ENCODE data around the gene LHPP.

LHPP gene

DNA sequence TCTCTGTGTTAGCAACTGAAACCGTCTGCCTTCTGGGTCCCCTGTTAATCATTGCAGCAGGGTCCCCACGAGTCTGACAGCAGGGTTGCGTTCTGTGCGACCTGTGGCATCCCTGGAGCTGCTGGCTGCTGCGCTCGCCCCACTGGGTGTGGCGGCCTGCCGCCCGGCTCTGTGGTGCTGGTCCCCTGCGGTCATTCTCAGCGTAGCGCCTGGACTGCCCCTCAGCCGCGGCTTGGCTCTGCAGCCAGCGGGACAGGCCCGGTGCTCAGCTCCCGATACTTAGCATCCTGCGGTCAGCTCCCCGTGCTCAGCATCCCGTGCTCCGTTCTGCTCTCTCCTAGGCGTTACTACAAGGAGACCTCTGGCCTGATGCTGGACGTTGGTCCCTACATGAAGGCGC is 35.0 kb downstream of the LHPP start:
- no peak for DNase-seq (ENCODE audit: low spot score)

DNA sequence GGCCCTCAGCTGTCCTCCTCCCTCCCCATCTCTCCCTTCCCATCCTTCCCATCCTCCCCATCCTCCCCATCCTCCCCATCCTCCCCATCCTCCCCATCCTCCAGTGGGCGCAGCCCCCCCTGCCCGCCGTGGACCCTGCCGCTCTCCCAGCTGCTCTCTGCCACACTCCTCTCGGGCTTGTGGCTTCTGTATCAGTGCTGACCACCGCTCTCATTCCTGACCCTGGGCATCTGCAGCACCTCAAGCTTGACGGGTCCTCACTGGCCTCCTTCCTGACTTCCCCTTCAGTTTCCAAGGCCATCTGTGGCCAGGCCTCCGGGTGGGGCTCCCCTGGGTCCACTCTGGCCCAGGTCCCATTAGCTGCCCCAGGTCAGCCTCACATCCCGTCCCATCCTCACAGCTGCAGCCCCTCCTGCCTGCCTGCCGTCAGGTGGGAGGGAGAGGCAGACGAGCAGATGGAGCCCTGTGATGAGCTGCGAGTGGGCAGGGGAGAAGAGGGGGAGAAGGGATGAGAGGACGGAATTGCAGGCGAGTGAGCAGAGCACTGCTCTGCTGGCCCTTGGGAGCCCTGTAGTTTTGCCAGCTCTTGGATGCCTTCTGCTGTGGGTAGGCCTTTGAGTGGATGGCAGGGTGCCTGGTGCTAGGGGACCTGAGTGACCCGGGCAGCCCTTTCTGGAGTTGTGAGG is 35.7 kb downstream of the LHPP start:
- DNase-seq (ENCODE audit: low spot score) = no peak

DNA sequence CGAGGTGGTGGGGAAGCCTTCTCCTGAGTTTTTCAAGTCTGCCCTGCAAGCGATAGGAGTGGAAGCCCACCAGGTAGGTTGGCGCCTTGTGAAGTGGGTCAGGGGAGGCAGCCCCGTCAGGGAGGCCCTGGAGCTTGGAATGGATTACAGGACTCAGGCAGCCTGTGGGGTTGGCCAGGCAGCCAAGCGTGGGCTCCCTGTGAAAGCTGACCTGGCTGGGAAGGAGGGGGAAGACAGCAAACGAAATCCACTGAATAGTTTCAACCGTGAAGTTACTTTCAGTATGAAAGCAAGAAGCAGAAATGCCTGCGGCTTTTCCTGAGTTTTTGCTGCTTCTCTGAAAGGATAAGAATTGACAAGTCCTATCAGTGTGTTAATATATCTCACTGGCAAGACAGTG is 36.4 kb downstream of the LHPP start:
- DNase-seq (ENCODE audit: low spot score) = no peak

DNA sequence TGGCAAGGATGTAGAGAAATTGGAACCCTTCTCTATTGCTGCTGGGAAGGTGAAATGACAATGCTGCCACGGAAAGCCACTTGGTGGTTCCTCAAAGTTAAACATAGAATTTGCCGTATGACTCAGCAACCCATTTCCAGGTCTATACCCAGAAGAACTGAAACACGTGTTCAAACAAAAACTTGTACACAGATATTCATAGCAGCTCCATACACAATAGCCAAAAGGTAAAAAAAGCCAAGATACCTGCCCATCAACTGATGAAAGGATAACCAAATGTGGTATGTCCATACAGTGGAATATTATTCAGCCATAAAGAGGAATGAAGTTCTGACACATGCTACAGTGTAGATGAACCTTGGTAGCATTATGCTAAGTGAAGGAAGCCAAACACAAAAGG is 39.1 kb downstream of the LHPP start:
- DNase-seq (ENCODE audit: low spot score) = no peak

DNA sequence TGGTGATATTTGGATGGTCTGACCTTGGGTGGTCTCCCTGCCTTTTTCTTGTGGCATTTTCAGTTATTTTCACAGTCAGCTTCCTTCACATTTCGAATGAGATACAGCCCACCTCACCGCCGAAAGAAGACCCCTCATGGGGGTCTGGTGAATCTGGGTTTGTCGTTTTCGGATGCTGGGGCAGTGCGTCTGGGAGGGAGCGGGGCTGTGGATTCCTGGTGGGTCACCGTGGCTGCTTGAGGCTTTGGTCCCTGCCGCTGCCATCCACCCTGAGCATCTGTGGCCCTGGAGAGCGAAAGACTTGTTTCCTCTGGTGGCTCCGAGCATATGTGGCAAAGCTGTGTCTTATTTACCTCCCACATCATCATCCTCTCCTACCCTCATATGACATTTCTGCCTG is 43.1 kb downstream of the LHPP start:
- DNase-seq (ENCODE audit: low spot score) = no peak

DNA sequence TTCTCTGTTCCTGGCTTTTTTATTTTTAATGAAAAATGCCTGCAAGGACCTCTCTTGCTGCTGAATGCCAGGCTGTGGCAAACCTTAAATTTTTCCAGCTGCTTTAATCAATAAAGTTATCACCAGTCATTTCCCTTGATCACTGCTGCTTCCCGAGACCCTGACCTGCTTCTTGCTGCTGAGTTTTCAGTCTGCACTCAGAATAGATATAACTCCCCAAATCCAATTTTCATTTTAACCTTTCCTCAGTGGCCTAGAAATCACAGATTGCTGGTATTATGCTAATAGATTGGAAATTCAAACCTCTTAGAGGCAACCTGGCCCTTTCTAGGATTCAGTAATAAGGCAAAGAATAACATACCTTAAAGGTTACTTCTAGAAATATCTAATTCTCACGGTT is 43.7 kb downstream of the LHPP start:
- DNase-seq (ENCODE audit: low spot score) = no peak

DNA sequence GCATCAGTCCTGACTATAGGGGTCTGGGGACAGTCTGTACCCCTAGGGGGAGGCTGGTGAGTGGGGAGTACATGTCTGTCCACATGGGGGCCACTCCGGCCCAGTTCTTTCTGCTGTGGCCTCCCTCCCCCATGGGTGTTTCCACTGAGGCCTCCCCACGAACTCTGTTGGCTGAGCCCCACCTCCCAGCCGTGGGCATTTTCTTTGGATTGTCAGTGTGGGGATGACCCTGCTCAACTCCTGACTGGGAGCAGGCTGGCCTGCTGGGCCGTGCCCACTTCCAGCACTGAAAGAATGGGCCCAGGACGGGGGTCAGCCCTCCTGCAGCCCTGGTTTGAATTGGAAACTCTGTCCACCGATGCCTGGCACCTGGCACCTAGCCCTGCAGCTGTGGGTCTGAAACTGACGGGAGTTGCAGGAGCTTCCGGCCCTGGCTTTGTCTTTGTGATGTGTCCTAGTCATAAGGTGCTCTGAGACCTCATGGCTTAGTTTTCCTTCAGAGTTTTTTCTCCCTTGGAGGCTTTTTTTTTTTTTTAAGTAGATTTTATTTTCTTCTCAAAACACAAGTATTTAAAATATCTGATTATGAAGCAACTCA is 46.5 kb downstream of the LHPP start:
- no peak for DNase-seq (ENCODE audit: low spot score)

DNA sequence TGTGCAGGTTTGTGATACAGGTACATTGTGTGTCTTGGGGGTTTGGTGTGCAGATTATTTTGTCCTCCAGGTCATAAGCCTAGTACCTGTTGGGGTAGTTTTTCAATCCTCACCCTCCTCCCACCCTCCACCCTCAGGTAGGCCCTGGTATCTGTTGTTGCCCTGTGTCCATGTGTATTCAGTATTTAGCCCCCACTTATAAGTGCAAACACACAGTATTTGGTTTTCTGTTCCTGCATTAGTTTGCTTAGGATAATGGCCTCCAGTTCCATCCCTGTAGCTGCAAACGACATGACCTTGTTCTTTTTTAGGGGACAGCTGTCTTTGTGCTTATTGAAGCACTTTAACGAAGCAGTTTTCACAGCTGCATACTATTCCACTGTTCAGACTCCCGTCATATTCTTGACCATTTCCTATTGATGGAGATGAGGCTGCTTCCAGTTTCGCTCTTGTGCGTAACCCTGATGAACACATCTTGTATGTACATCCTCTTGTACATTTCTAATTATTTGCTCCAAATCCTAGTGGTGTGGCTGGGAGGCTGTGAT is 47.4 kb downstream of the LHPP start:
- DNase-seq (ENCODE audit: low spot score) = no peak

DNA sequence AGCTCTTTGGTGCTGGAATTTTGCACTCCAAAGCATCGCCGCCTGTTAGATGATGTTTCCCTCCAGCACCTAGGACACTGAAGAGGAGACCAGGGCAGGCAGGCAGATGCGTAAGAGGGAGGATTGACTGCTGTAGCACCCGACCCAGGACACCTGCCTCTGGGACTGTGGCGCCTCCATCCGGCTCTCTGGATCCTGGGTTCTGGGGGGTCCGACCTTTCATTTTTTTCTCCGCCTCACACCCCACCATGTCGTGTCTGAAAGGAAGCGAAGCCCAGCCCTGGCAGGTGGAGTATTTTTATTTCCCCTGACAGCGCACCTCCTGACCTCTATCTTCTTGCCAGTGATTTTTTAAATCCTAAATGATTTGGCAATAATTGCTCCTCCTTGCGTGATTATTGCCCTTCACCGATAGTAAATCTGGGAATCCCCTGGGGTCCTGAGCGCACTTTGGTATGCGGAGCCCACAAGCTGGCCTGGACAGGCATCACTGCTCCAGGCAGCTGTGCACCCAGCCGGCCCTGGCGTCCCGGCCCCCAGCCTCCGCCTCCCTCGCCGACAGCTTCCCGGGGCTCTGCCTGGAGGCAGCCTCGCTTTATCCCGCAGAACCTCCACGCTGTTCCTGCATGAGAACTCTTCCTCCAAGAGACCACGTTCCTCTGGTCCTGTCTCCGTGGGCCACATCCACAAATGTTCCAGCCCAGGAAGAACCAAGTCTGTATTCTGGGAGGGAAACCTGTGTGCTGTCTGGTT is 48.4 kb downstream of the LHPP start:
- DNase-seq (ENCODE audit: low spot score) = no peak

DNA sequence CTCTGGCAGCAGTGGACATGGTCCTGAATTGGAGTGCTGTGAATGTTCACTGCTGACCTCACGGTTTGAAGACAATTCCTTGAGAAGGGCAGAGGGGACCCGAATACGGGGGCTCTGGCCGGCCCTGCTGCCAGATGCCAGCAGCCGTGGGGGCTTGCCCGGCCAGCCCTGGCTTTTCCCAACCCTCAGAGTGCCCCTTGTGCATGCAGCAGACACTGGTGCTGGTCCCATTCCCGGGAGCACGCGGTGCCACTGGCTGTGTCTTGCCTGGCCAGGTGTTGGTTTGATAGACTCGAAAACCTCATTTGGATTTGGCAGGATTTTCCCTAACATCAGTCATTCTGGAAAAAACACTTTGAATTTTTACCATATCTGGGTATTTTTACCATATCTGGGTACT is 49.1 kb downstream of the LHPP start:
- DNase-seq (ENCODE audit: low spot score) = no peak

DNA sequence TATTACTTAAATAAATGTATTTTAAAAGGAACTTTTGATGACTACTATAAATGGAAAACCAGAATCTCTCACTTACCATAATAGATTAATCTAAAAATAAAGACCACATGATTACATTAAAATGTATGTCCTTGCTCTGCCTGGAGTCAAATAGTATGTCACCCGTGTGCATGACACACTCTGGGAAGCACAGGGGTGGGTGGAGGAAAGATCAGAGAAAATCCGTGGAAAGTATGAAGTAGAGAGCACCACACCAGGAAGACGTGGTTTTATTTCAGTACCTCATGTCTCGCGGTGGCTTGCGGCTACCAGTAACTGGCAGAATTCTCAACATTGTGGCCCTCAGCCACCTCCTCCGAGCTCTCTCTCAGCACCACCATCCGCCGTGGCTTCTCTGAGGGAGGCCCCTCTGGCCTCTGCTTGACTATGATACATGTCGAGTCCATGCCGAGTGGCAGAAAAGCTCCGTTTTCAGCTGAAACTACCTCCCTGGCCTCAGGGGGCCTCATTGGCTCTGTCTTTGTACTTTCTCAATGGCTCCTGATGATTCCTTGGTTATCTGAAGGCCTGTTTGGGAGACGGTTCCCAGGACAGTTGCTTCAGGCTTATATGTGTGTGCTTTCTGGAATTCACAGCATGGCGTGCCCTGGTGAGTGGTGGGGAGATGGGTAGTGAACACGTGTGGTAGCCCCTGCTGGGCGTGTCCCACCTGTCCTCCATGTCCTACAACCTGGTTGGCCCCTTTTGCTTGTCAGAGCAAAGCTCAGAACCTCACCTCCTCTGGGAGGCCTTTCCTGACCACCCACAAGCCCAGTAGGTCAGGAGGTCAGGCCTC is 49.8 kb downstream of the LHPP start:
- no peak for DNase-seq (ENCODE audit: low spot score)

DNA sequence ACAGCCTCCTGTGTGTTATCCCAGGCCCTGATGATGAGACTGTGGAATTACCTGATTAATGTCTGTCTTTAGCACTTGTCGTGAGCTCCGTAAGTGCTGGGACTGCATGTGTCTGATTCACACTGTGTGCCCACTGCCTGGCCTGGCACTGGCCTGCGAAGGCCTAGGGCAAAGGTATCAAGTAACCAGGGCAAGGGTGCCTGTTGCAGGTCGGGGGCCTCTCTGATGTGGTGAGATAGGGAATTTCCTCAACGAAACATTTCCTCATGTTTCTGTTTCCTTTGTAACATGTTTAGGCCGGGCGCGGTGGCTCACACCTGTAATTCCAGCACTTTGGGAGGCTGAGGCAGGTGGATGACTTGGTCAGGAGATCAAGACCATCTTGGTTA is 50.4 kb downstream of the LHPP start:
- DNase-seq (ENCODE audit: low spot score) = no peak

DNA sequence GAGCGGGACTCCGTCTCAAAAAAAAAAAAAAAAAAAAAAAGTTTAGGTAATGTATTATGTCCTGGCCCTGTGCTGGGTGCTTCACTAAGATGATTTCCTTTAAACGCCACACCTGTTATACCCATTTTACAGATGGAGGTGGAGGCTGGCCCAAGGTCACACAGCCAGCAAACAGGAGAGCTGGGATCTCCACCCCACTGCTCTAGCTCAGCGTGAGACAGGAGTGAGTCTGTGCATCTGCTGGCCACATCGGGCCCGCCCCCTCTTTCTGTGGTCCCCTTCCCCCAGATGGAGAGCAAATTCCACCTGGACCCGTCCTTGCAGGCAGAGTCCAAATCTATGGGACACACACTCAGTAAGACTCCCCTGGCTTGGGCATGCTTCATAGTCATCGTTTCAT is 51.0 kb downstream of the LHPP start:
- DNase-seq (ENCODE audit: low spot score) = no peak

DNA sequence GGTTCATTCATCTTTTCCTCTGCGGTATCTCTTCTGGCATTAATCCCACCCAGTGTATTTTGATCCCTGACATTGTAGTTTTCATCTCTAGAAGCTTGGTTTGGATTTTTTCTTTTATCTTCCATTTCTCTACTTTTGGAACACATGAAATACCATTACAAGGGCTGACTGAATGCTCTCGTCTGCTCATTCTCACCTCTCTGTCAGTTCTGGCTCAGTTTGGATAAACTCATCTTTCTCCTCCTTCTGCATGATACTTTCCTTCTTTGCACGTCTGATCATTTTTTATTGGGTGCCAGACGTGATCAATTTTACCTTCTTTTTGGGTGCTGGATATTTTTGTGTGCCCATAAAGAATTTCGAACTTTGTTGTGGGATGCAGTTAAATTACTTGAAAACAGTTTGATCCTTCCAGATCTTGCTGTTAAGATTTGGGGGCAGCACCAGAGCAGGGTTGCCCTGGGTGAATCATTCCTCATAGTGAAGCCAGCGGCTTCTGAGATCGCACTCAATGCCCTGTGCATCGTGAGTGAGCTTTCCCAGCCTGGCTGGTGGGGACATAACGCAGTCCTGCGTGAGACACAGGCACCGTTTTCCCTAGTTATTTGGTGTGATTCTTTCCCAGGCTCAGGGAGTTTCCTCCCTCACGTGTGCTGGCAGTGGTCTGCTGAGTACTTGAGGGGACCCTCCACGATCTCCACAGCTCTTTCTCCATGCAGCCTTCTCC is 53.8 kb downstream of the LHPP start:
- DNase-seq (ENCODE audit: low spot score) = no peak

DNA sequence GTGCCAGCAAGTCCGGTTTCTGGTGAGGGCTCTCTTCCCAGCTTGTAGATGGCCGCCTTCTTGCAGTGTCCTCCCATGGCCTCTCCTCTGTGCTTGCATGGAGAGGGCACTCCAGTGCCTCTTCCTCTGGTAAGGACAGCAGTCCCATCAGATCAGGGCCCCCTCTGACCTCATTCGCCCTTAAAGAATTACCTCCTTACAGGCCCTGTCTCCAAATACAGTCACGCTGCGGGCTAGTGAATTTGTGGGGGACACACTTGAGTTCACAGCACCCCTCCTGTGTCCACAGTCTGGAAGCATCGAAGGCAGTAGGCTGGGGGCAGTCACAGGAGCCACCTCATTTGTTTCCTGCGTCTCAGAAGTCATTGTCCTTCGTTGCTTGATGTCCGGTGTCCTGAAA is 54.6 kb downstream of the LHPP start:
- no peak for DNase-seq (ENCODE audit: low spot score)

DNA sequence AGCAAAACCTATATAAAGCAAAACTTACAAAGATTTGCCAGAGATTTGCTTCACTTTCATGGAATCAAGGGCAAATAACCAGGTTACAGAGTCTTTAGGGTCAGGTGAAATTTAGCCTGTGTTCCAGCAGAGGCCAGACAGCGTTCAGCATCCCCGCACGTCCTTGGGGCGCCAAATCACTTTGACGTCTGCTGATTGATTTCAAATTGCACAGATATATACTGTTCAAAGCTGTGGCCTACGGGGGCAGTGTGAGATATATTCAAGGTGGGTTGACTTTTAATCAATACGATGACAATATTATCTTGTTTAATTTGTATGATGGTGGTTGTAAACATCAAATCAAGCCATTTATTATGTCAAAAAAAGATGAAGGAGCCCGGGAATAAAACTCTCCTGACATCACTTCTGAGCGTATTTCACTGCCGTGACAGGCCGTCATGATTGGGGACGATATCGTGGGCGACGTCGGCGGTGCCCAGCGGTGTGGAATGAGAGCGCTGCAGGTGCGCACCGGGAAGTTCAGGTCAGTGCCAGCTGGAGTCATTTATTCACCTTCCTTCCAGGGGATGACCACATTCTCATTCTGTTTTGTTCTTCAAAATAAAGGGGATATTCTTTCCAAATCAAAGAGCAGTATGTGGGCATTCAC is 55.2 kb downstream of the LHPP start:
- DNase-seq (ENCODE audit: low spot score) = no peak

DNA sequence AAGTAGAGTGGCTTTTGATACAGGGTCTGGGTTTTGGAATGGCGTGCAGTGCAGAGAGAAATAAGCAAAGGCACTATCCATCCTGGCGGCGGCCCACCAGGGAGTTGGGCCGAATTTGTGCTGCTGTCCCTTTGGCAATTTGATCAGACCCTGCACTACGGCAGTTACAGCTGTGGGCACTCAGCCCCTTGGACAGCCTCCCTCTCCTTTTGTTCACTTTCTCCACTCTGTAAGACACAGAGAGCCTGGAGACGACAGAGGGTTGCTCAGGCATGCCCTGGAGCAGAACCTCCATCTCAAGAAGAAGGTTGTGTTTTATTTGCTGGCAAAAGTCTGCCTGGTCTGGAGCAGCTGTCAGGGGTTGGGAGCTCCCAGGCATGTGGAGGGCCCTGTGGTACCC is 55.8 kb downstream of the LHPP start:
- no peak for DNase-seq (ENCODE audit: low spot score)

DNA sequence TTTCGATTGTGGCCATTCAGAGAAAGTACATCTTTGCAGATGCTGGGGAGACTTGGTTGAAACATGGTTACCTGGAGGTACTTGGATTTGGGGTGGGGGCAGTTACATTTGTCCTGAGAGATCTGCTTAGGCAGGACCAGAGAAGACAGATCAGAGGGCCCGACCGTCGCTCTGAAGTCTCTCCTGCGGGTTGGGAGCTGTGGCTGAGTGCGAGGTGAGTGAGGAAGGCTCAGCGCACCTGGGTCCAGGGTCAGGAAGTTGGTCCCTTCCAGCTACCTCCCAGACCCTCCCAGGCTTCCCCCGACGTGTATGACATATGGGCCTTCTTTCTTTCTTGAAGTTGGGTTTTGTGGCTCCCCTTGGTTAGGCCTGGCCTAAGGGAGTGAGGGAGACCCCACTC is 56.3 kb downstream of the LHPP start:
- DNase-seq (ENCODE audit: low spot score) = no peak

DNA sequence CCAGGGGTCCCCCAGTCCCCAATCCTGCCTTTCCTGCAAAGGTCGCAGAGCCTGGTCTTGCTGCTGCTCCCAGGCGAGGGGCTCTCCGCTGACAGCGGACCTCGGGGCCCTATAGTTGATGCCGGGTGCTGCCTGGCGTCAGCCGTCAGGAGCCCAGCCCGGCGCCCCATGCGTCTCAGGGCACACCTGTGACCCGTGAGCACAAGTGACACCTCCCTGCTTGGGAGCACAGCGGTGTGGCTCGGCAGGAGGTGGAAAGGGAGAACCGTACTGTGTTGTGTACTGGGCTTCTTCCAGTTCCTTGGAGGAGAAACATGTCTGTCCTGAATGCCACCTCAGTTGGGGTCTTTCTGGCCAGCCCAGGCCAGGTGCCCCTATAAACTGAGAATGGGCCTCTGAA is 56.7 kb downstream of the LHPP start:
- no peak for DNase-seq (ENCODE audit: low spot score)

DNA sequence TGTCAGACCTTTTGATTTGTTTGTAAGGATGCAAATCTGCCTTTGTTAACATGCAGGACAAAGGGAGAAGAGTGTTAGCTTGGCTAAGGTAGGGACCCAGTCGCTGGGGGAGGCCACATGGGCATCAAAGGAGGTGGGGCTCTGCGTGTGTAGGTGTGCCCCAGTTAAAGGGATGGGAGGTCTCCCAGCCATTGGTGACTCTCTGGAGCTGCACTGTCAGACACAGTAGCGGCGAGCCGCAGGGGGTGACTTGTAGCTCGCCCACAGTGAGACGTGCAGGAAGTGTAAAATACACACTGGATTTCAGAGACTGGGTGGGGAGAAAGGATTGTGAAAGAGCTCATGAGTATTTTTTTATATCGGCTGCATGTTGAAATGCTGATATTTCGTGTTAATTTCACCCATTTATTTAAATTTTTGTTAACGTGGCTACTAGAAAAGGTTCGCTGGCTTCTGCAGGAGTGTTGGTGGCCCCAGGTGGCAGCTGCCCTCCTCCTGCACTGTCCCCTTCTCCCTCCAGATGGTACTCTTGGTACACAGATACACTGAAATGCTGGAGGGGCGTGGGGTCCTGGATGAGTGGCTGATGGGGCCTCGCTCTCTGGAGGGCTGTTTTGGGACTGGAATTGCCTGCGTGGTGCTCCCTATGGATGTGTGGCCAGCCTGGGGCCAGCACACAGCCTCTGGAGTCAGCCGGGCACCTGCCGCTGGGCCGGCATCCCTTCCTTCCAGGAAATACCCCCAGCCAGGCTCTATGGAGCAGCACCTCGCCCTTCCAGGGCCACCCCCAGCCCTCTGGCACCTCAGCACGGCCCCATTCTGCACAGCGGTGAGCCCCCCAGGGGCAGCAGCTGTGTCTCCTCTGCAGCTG is 59.2 kb downstream of the LHPP start:
- DNase-seq (ENCODE audit: low spot score) = peak; percentile 37
